WTC11 (cell line): ENCODE measurements around the gene SORCS2. TPM values are rescaled to one million over a fixed set of nuclear protein-coding genes. Genes with fewer than 3 reads are reported as not detected.

Experiments used
- ATAC-seq: fragments of 200-7000 bp; cut with Tn5 transposase; 2 replicates; pipeline ENCODE4 v1.10.0; 2021; ENCODE audit warnings: mild to moderate bottlenecking, moderate library complexity
- CTCF ChIA-PET: fragments of 300-600 bp; sonication (Branson Sonifier 250); formaldehyde crosslinking; loops from one replicate; lab custom pipeline; 2021; ENCODE audit warnings: antibody characterized with exemption; lab: Charles Lee
- POLR2A ChIA-PET: fragments of 350-600 bp; sonication (Branson Sonifier 250); formaldehyde crosslinking; loops from one replicate; lab custom pipeline; 2021; ENCODE audit warnings: antibody characterized with exemption; lab: Charles Lee
- DNase-seq: peaks from one replicate; pipeline ENCODE4 v3.0.0; 2021; ENCODE audit warnings: low spot score
- H3K27ac Mint-ChIP-seq: 2 replicates; pipeline ENCODE4 v1.8.0; 2021; ENCODE audit warnings: mixed read lengths
- H3K27me3 Mint-ChIP-seq: 2 replicates; pipeline ENCODE4 v1.8.0; 2021; ENCODE audit warnings: low read depth, mild to moderate bottlenecking, moderate library complexity, mixed read lengths
- H3K36me3 Mint-ChIP-seq: 2 replicates; pipeline ENCODE4 v1.8.0; 2021; ENCODE audit warnings: mixed read lengths
- H3K4me1 Mint-ChIP-seq: 2 replicates; pipeline ENCODE4 v1.8.0; 2022; ENCODE audit warnings: mixed read lengths
- H3K4me3 Mint-ChIP-seq: 2 replicates; pipeline ENCODE4 v1.8.0; 2021; ENCODE audit warnings: mild to moderate bottlenecking, moderate library complexity, mixed read lengths
- H3K9me3 Mint-ChIP-seq: 2 replicates; pipeline ENCODE4 v1.8.0; 2021; ENCODE audit warnings: mixed read lengths
- E2F1 ChIP-seq: sonication (generic); formaldehyde crosslinking; IDR thresholded peaks from 2 replicates; pipeline ENCODE4 v1.8.0; 2022; ENCODE audit warnings: mild to moderate bottlenecking, missing genetic modification reagents
- HMGXB4 ChIP-seq: sonication (generic); formaldehyde crosslinking; IDR thresholded peaks from 2 replicates; pipeline ENCODE4 v1.8.1; 2023; ENCODE audit warnings: mild to moderate bottlenecking, moderate library complexity, missing genetic modification reagents
- NFATC4 ChIP-seq: fragments of 250-450 bp; sonication (Bioruptor Pico); IDR thresholded peaks from 2 replicates; pipeline ENCODE4 v1.9.0; 2021; ENCODE audit warnings: mild to moderate bottlenecking
- NFYB ChIP-seq: sonication (generic); formaldehyde crosslinking; conservative IDR thresholded peaks from 2 replicates; pipeline ENCODE4 v1.8.0; 2022; ENCODE audit warnings: low read depth, missing genetic modification reagents
- NR2C2 ChIP-seq: sonication (generic); formaldehyde crosslinking; IDR thresholded peaks from 2 replicates; pipeline ENCODE4 v1.8.0; 2022; ENCODE audit warnings: mild to moderate bottlenecking, missing genetic modification reagents
- NR3C1 ChIP-seq: sonication (generic); formaldehyde crosslinking; conservative IDR thresholded peaks from 2 replicates; pipeline ENCODE4 v1.8.1; 2023; ENCODE audit warnings: low read depth, mild to moderate bottlenecking, missing genetic modification reagents
- PREB ChIP-seq: sonication (generic); formaldehyde crosslinking; IDR thresholded peaks from 2 replicates; pipeline ENCODE4 v1.8.1; 2022; ENCODE audit warnings: mild to moderate bottlenecking, missing genetic modification reagents, moderate library complexity, borderline replicate concordance
- PRRX2 ChIP-seq: fragments of 250-450 bp; sonication (Bioruptor Pico); IDR thresholded peaks from 2 replicates; pipeline ENCODE4 v1.8.0; 2021; ENCODE audit warnings: mild to moderate bottlenecking
- ZNF263 ChIP-seq: sonication (generic); formaldehyde crosslinking; IDR thresholded peaks from 2 replicates; pipeline ENCODE4 v1.8.1; 2022; ENCODE audit warnings: low read depth, mild to moderate bottlenecking, moderate library complexity, missing genetic modification reagents
- ZSCAN18 ChIP-seq: fragments of 250-450 bp; sonication (Bioruptor Pico); IDR thresholded peaks from 2 replicates; pipeline ENCODE4 v2.1.2; 2022; ENCODE audit warnings: mild to moderate bottlenecking, moderate library complexity
- total RNA-seq: library from RNA; stranded (reverse); gene quantifications from 3 replicates; pipeline ENCODE4 v1.2.3, GENCODE V29; 2021
- TF ChIP-seq, protein P1 (sequence below): sonication (generic); formaldehyde crosslinking; IDR thresholded peaks from 2 replicates; pipeline ENCODE4 v1.8.1; 2023; ENCODE audit warnings: mild to moderate bottlenecking, missing genetic modification reagents
- TF ChIP-seq, protein P2 (sequence below): sonication (generic); formaldehyde crosslinking; IDR thresholded peaks from 2 replicates; pipeline ENCODE4 v1.8.1; 2022; ENCODE audit warnings: low read depth, missing genetic modification reagents, borderline replicate concordance

The SORCS2 gene
- total RNA-seq, 1 experiment from 2014 or later, result 6.6 TPM

DNA sequence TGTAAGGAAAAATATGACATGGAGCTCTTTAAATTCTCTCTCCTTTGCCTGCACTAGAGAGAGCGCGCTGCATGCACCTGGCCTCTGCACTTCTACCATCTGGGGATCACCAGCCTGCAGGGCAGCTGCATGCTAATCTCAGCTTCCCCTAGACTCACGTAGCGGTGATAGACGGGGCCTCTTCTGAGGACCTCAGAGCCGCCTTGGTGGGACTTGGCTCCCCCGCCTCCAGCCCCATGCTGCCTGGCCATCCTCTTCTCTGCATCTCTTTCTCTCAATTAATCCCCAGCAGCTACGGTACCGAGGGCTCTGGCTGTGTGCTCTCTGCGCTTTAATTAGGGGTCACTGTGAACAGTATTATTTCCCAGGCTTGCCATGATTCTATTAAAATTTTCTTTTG lies 295.2 kb downstream of the SORCS2 start (continued):
- TF ChIP-seq, protein P1, sequence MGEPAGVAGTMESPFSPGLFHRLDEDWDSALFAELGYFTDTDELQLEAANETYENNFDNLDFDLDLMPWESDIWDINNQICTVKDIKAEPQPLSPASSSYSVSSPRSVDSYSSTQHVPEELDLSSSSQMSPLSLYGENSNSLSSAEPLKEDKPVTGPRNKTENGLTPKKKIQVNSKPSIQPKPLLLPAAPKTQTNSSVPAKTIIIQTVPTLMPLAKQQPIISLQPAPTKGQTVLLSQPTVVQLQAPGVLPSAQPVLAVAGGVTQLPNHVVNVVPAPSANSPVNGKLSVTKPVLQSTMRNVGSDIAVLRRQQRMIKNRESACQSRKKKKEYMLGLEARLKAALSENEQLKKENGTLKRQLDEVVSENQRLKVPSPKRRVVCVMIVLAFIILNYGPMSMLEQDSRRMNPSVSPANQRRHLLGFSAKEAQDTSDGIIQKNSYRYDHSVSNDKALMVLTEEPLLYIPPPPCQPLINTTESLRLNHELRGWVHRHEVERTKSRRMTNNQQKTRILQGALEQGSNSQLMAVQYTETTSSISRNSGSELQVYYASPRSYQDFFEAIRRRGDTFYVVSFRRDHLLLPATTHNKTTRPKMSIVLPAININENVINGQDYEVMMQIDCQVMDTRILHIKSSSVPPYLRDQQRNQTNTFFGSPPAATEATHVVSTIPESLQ (CRISPR knock-in tag), result no peak
- no peak for TF ChIP-seq PREB (CRISPR knock-in tag)
- no peak for TF ChIP-seq ZNF263 (CRISPR knock-in tag)
- TF ChIP-seq ZSCAN18 (CRISPR knock-in tag), result no peak
- no peak for TF ChIP-seq E2F1 (CRISPR knock-in tag)
- TF ChIP-seq HMGXB4 (CRISPR knock-in tag), result no peak

- TF ChIP-seq NR2C2 (CRISPR knock-in tag) (no peak), NFYB (CRISPR knock-in tag) (no peak), NFATC4 (no peak), PRRX2 (CRISPR knock-in tag) (no peak), ZSCAN18 (CRISPR knock-in tag) (no peak), NR3C1 (CRISPR knock-in tag) (no peak)
- TF ChIP-seq, protein P2, sequence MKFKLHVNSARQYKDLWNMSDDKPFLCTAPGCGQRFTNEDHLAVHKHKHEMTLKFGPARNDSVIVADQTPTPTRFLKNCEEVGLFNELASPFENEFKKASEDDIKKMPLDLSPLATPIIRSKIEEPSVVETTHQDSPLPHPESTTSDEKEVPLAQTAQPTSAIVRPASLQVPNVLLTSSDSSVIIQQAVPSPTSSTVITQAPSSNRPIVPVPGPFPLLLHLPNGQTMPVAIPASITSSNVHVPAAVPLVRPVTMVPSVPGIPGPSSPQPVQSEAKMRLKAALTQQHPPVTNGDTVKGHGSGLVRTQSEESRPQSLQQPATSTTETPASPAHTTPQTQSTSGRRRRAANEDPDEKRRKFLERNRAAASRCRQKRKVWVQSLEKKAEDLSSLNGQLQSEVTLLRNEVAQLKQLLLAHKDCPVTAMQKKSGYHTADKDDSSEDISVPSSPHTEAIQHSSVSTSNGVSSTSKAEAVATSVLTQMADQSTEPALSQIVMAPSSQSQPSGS, result no peak
- no peaks in the 10 kb centered on the region for H3K27me3 Mint-ChIP-seq
- ChIA-PET CTCF (interaction anchor here (1.3 kb wide), 1 partner anchor 163 kb away, joined by 4 read pairs; no protein-coding TSS in a partner anchor), POLR2A (no interaction called here)
- ATAC-seq, result peak; percentile 53
- H3K4me1 Mint-ChIP-seq, result peaks cover 25% of the 10 kb centered on the region
- H3K9me3 Mint-ChIP-seq, result no peaks in the 10 kb centered on the region
- no peak overlapping the region for H3K4me3 Mint-ChIP-seq
- H3K36me3 Mint-ChIP-seq, result no peaks in the 10 kb centered on the region
- DNase-seq, result peak; percentile 26
- no peak overlapping the region for H3K27ac Mint-ChIP-seq
These were observed 295.8 kb downstream of the SORCS2 start for GRCh38 chr4:7487998-7488671.
